ENCODE measurements around the gene C4BPB. TPM values are rescaled to one million over a fixed set of nuclear protein-coding genes. Genes with fewer than 3 reads are reported as not detected.

Gene C4BPB
- total and polyA plus RNA-seq, 4 donors, result 59.7 to 460 (median 401) TPM

GRCh38 chr1:207060596-207060995 lies 28.1 kb upstream of the C4BPB start:
- TF ChIP-seq JUND (IDR thresholded peaks at IDR 0.05), result no peak
- TF ChIP-seq ZBTB33 (IDR thresholded peaks at IDR 0.05), result no peak
- TF ChIP-seq CTCF (IDR thresholded peaks at IDR 0.05; ENCODE audit: low read depth, low read length, missing input control), result no peak
- no peak for TF ChIP-seq REST (IDR thresholded peaks at IDR 0.05)
- no peak for TF ChIP-seq YY1 (IDR thresholded peaks at IDR 0.05)
- TF ChIP-seq HNF4A (conservative IDR thresholded peaks at IDR 0.05), result no peak
- no peak for TF ChIP-seq GABPA (IDR thresholded peaks at IDR 0.05 in 1 of 2, conservative IDR thresholded peaks at IDR 0.05 in 1 of 2)
- TF ChIP-seq NR2F2 (IDR thresholded peaks at IDR 0.05), result no peak
- no peak for TF ChIP-seq RAD21 (IDR thresholded peaks at IDR 0.05)
- TF ChIP-seq MAX (IDR thresholded peaks at IDR 0.05), result no peak
- TF ChIP-seq ATF3 (IDR thresholded peaks at IDR 0.05), result no peak
- no peak for TF ChIP-seq TAF1 (conservative IDR thresholded peaks at IDR 0.05)
- TF ChIP-seq FOXA1 (IDR thresholded peaks at IDR 0.05), result no peak
- TF ChIP-seq SP1 (IDR thresholded peaks at IDR 0.05), result no peak
- TF ChIP-seq HNF4G (IDR thresholded peaks at IDR 0.05), result no peak
- TF ChIP-seq EGR1 (IDR thresholded peaks at IDR 0.05; ENCODE audit: low read depth in 2 of 2), result no peak
- Histone ChIP-seq H3K36me3 (ENCODE audit: control insufficient read depth in 4 of 4, insufficient read depth in 3 of 4, low read depth in 1 of 4, low read length in 3 of 4) (peaks cover 2 to 27% (median 19%) of the 10 kb centered on the region in 4 donors), H3K27me3 (ENCODE audit: control insufficient read depth in 4 of 4, insufficient read depth in 4 of 4, low read length in 3 of 4) (no peaks in the 10 kb centered on the region), H3K4me3 (ENCODE audit: low read depth in 1 of 3, low read length in 3 of 3) (no peak overlapping the region), H3K27ac (ENCODE audit: low read depth in 1 of 2, low read length in 2 of 2) (no peak overlapping the region), H3K4me1 (ENCODE audit: control insufficient read depth in 4 of 4, insufficient read depth in 4 of 4, low read length in 3 of 4) (no peaks in the 10 kb centered on the region), H3K9me3 (ENCODE audit: control insufficient read depth in 4 of 4, low read length in 3 of 4) (no peaks in the 10 kb centered on the region), H3K9ac (ENCODE audit: low read depth in 1 of 2, low read length in 2 of 2) (no peak overlapping the region)
- DNase-seq (ENCODE audit: low spot score), result no peak
- WGBS, result 77% methylated on average over 3 of the region's 3 CpGs

GRCh38 chr1:207062058-207062457 lies 26.6 kb upstream of the C4BPB start:
- WGBS, result 92% methylated on average over 1 of the region's 1 CpG
- no peaks in the 10 kb centered on the region for H3K4me1 ChIP-seq (ENCODE audit: control insufficient read depth in 4 of 4, insufficient read depth in 4 of 4, low read length in 3 of 4)
- H3K36me3 ChIP-seq (ENCODE audit: control insufficient read depth in 4 of 4, insufficient read depth in 3 of 4, low read depth in 1 of 4, low read length in 3 of 4), result peaks cover 2 to 28% (median 22%) of the 10 kb centered on the region in 4 donors
- H3K27ac ChIP-seq (ENCODE audit: low read depth in 1 of 2, low read length in 2 of 2), result no peak overlapping the region
- H3K9me3 ChIP-seq (ENCODE audit: control insufficient read depth in 4 of 4, low read length in 3 of 4), result no peaks in the 10 kb centered on the region
- no peak overlapping the region for H3K9ac ChIP-seq (ENCODE audit: low read depth in 1 of 2, low read length in 2 of 2)
- H3K27me3 ChIP-seq (ENCODE audit: control insufficient read depth in 4 of 4, insufficient read depth in 4 of 4, low read length in 3 of 4), result no peaks in the 10 kb centered on the region
- no peak overlapping the region for H3K4me3 ChIP-seq (ENCODE audit: low read depth in 1 of 3, low read length in 3 of 3)
- DNase-seq (ENCODE audit: low spot score), result no peak
- TF ChIP-seq ZBTB33 (IDR thresholded peaks at IDR 0.05), result no peak
- TF ChIP-seq TAF1 (conservative IDR thresholded peaks at IDR 0.05), result no peak
- TF ChIP-seq HNF4G (IDR thresholded peaks at IDR 0.05), result no peak
- TF ChIP-seq RXRA (IDR thresholded peaks at IDR 0.05), result no peak
- no peak for TF ChIP-seq HNF4A (conservative IDR thresholded peaks at IDR 0.05)
- no peak for TF ChIP-seq JUND (IDR thresholded peaks at IDR 0.05)
- no peak for TF ChIP-seq CTCF (IDR thresholded peaks at IDR 0.05; ENCODE audit: low read depth, low read length, missing input control)
- TF ChIP-seq RAD21 (IDR thresholded peaks at IDR 0.05), result no peak
- no peak for TF ChIP-seq EGR1 (IDR thresholded peaks at IDR 0.05; ENCODE audit: low read depth in 2 of 2)
- no peak for TF ChIP-seq ATF3 (IDR thresholded peaks at IDR 0.05)
